Neural crest cell (in vitro differentiated cells): ENCODE results near the gene FNDC3B. TPM values are rescaled to one million over a fixed set of nuclear protein-coding genes. Genes with fewer than 3 reads are reported as not detected.

Source experiments
- DNase-seq: peaks from one replicate; pipeline ENCODE4 v3.0.0; 2021; ENCODE audit warnings: low read depth, mixed read lengths, low spot score
- H3K27ac Mint-ChIP-seq: one replicate; pipeline ENCODE4 v1.8.0; 2021; ENCODE audit warnings: mild to moderate bottlenecking, mixed read lengths; ENCODE audit not compliant: unreplicated experiment
- H3K27me3 Mint-ChIP-seq: 2 replicates; pipeline ENCODE4 v1.8.0; 2021; ENCODE audit warnings: low read depth, mild to moderate bottlenecking, mixed read lengths
- H3K36me3 Mint-ChIP-seq: 2 replicates; pipeline ENCODE4 v1.8.0; 2021; ENCODE audit warnings: low read depth, mild to moderate bottlenecking, mixed read lengths
- H3K4me1 Mint-ChIP-seq: 2 replicates; pipeline ENCODE4 v1.8.0; 2021; ENCODE audit warnings: mixed read lengths
- H3K4me3 Mint-ChIP-seq: one replicate; pipeline ENCODE4 v1.8.0; 2021; ENCODE audit warnings: mild to moderate bottlenecking, mixed read lengths
- H3K9me3 Mint-ChIP-seq: 2 replicates; pipeline ENCODE4 v1.8.0; 2021; ENCODE audit warnings: mixed read lengths
- total RNA-seq: library from RNA; stranded (reverse); gene quantifications from 2 replicates; pipeline ENCODE4 v1.2.1, GENCODE V29; 2021
- TF ChIP-seq, protein P1 (sequence below): fragments of 200-600 bp; sonication (generic); conservative IDR thresholded peaks from 2 replicates; pipeline ENCODE4 v1.5.0; 2021; ENCODE audit warnings: antibody characterized with exemption, mild to moderate bottlenecking

Gene FNDC3B
- total RNA-seq, 1 donor from 2014 or later: 41.5 TPM

- Mint-ChIP-seq H3K27me3 (no peaks in the 10 kb centered on the region), H3K27ac (no peak overlapping the region), H3K36me3 (peaks cover 7% of the 10 kb centered on the region), H3K4me3 (no peak overlapping the region), H3K4me1 (no peaks in the 10 kb centered on the region), H3K9me3 (no peaks in the 10 kb centered on the region)
- TF ChIP-seq, protein P1, sequence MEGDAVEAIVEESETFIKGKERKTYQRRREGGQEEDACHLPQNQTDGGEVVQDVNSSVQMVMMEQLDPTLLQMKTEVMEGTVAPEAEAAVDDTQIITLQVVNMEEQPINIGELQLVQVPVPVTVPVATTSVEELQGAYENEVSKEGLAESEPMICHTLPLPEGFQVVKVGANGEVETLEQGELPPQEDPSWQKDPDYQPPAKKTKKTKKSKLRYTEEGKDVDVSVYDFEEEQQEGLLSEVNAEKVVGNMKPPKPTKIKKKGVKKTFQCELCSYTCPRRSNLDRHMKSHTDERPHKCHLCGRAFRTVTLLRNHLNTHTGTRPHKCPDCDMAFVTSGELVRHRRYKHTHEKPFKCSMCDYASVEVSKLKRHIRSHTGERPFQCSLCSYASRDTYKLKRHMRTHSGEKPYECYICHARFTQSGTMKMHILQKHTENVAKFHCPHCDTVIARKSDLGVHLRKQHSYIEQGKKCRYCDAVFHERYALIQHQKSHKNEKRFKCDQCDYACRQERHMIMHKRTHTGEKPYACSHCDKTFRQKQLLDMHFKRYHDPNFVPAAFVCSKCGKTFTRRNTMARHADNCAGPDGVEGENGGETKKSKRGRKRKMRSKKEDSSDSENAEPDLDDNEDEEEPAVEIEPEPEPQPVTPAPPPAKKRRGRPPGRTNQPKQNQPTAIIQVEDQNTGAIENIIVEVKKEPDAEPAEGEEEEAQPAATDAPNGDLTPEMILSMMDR: no peak
- DNase-seq: no peak
Measured at GRCh38 chr3:172369590-172370259, 330.3 kb downstream of the FNDC3B start.

GRCh38 chr3:172370419-172370818 lies 331.0 kb downstream of the FNDC3B start:
- no peak for DNase-seq
- H3K4me3 Mint-ChIP-seq: no peak overlapping the region
- no peaks in the 10 kb centered on the region for H3K4me1 Mint-ChIP-seq
- H3K36me3 Mint-ChIP-seq: peaks cover 10% of the 10 kb centered on the region
- no peak overlapping the region for H3K27ac Mint-ChIP-seq
- H3K9me3 Mint-ChIP-seq: no peaks in the 10 kb centered on the region
- no peaks in the 10 kb centered on the region for H3K27me3 Mint-ChIP-seq
- TF ChIP-seq, protein P1: no peak

DNA sequence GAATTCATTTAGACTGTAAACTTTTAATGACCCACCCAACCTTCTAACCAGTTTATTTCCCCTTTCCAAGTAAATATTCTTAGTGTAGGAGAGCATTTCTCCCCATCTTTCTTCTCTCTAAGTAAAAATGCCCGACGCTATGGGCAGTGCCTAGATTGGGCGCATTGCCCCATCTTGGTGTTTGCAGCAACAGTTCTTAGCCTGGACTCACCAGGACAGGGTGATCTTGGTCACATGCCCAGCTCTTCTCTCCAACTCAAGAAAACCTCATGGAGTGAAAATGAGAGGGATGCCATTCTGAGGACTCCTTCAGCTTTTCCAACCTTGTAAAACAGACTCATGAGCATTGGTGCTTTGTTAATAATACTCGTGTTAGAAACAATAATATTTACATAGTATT lies 332.2 kb downstream of the FNDC3B start:
- H3K27ac Mint-ChIP-seq: no peak overlapping the region
- H3K4me3 Mint-ChIP-seq: no peak overlapping the region
- TF ChIP-seq, protein P1: no peak
- H3K36me3 Mint-ChIP-seq: peaks cover 15% of the 10 kb centered on the region
- no peaks in the 10 kb centered on the region for H3K9me3 Mint-ChIP-seq
- DNase-seq: no peak
- no peaks in the 10 kb centered on the region for H3K27me3 Mint-ChIP-seq
- no peaks in the 10 kb centered on the region for H3K4me1 Mint-ChIP-seq

GRCh38 chr3:172372895-172373294 lies 333.5 kb downstream of the FNDC3B start:
- no peaks in the 10 kb centered on the region for H3K27me3 Mint-ChIP-seq
- no peaks in the 10 kb centered on the region for H3K9me3 Mint-ChIP-seq
- no peak for DNase-seq
- TF ChIP-seq, protein P1: no peak
- no peak overlapping the region for H3K4me3 Mint-ChIP-seq
- H3K4me1 Mint-ChIP-seq: no peaks in the 10 kb centered on the region
- H3K36me3 Mint-ChIP-seq: peaks cover 22% of the 10 kb centered on the region
- H3K27ac Mint-ChIP-seq: no peak overlapping the region

DNA sequence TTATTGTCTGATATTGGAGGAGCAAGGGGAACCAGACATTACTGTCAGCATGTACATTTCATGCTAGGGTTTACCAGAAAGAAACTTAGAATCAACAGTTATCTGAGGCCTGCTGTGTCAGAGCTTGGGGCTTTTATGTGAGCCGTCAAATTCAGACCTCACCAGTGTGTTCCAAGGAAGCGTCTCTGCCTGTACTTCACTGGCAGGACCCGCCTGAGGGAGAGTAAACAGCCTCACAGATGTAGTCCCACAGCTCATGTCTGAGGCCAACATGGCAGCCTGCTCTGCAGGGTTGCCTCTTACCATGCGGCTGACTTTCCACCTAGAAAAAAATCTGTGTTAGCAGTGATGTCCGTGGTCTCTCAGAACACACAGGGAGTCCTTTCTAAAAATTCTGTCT lies 334.5 kb downstream of the FNDC3B start:
- H3K9me3 Mint-ChIP-seq: peaks cover 6% of the 10 kb centered on the region
- H3K27ac Mint-ChIP-seq: no peak overlapping the region
- H3K4me1 Mint-ChIP-seq: no peaks in the 10 kb centered on the region
- no peaks in the 10 kb centered on the region for H3K27me3 Mint-ChIP-seq
- H3K36me3 Mint-ChIP-seq: peaks cover 32% of the 10 kb centered on the region
- H3K4me3 Mint-ChIP-seq: no peak overlapping the region
- no peak for DNase-seq
- TF ChIP-seq, protein P1: no peak
